NCI-H2081 treated with DMSO at 0.1 percent for 48 hours (cell line): ENCODE data around the gene TRMT44.
"Not testable (repeated sequence)": the region's sequence is repeated elsewhere in the genome, so short reads cannot be mapped to it uniquely, and the experiment has no call there.

Experiments used
- DNase-seq: peaks from one replicate; lab custom pipeline; 2025; lab: John Stamatoyannopoulos, UW

The TRMT44 gene

DNA sequence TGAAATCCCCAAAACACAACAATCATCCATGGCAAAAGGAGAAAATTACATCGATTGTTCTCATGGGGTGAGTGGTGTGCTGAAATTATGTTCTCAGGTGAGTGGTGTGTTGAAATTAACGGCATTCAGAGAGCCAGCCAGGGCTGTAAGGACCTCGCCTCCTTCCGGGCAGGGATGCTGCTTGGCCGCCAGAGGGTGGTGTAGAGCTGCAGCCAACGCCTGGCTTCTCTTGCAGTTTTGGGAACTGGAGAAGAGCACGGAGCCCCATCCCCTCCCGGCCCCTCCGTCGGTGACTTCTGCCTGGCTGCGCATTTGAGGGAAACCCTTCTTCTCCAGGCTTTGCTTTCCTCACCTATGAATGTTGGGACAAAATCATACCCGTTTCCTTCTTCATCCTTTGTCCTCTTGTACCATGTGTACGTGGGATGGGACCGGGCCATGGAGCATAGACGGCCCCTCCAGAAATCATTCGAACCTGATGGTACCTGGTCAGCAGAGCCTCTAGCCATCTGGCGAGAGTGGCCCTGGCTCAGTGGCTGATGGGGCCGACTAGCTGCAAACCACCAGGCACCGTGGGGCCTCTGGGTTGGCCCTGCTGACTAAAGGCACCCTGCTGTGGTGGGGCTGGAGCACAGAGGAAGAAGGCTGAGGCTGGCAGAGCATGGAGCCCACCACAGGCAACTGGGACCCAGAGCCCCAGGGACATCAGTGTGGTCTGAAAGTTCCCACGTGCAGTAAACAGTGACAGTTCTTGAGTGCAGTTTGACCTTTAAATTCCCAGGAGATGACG lies 28.4 kb downstream of the TRMT44 start:
- DNase-seq: no peak

DNA sequence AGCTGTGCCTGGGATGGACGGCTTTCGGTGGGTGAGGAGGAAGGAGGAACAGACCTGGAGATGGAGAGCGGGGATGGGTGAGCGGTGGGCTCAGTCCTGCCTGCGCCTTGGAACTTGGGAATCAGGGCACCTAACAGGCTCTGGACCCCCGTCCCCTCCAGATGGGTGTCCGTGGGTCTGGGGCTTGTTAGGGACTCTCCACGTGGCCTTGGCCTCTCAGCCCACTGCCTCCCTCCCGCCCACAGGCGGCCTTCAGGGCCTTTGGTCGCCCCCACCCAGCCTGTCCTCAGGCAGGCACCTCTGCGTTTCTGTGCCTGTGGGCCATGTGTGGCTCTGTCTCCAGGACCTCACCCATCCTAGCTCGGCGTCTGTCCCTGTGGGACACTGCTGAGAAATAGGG lies 29.0 kb downstream of the TRMT44 start:
- DNase-seq: no peak

DNA sequence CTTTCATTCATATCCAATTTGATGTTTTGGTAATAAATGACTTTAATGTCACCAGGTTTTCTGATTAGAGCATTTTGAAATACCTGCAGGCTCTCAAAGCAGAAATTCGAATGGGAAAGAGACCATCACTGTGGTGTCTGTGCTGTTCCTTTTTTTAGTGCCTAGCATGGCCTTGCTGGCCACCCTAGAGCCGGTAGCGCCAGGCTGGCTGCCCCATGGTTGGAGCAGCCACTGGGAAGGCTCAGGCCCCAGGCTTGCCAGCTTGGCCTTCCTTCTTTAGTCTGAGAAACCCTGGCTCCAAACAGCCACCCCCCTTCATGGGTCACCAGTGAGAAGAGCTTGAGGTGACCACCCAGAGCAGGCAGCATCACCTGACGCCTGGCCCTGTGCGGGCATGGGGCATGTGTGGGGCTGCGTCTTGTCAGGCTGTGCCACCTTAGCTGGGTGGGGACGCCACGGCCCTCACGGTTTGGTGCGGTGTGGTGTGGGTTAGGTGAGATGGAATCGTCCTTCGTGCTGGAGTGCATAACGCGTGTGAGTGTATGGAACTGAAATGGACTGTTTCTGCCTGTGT lies 30.0 kb downstream of the TRMT44 start:
- no peak for DNase-seq

DNA sequence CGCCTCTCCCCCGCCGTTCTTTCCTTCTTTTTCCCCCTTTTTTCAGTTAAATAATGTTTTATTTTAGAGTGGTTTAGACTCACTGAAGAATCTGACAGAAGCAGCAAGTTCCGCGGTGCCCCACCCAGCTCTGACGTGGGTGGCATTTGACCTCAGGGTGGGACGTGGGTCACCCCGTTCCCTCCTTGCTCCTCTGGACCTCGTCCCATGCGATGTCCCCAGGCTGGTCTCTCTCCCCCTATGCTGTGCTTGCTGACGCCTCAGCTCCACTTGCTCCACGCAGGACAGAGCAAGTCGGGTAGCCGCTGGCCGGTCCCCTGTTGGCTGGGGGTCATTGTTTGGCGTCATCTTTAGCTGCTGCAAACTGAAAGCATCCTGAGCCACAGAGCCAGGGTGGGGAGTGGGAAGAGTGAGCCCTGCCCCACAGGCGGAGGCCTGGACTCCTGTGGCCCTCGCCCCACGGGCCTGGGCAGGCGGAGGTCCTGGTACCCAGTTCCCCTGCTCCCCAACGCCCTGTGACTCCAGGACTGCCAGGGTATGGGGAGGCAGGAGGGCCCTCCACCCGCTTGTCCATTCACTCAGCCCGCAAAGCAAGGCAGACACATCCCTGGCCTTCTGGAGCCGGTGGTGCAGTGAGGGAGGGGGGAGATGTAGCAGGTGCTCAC lies 30.8 kb downstream of the TRMT44 start:
- no peak for DNase-seq

DNA sequence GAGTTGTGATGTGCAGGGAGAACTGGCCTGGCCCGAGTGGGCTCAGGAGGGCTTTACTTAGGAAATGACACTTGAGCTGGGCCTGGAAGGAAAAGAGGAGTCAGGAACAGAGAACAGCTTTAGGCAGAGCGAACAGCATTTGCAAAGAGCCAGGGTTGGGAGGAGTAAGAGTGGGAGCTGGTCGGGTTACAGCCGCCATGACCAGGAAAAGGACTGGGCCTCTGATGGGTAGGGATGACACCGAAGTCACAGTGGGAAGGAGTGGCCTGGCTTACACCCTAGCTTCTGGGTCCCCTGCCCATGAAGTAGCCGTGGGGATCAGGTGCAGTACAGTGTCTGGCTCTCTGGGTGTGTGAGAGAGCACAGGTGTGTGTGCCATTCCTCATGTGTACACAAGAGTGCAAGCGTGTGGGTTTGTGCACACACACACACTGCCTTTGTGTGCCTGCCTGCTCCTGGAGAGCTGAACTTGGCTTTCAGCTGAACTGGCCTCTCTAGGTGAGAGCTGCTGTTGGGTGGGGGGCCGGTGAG lies 31.6 kb downstream of the TRMT44 start:
- DNase-seq: no peak

DNA sequence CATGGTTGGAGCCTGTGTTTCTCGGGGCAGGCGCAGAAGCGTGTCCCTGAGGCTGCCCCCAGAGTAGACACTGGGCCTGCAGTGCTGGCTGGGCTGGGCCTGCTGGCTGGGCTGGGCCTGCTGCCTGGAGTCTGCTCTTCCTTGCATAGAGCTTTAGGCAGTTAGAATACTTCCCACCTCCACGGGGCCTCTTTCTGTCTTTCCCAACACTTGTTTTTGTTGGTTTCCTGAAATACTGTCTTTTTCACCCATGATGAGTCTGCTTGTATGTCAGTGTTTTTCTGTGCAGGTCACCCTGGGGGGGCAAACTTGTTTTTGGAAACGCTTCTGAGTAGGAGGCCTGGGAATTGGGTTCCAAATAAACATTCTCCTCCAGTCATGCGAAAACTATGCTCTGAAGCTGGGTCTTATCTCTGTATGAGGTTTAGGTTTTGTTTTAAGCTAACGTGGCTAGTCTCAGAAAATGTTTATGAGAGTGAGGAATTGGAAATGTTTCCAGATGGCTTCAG lies 32.2 kb downstream of the TRMT44 start:
- no peak for DNase-seq

DNA sequence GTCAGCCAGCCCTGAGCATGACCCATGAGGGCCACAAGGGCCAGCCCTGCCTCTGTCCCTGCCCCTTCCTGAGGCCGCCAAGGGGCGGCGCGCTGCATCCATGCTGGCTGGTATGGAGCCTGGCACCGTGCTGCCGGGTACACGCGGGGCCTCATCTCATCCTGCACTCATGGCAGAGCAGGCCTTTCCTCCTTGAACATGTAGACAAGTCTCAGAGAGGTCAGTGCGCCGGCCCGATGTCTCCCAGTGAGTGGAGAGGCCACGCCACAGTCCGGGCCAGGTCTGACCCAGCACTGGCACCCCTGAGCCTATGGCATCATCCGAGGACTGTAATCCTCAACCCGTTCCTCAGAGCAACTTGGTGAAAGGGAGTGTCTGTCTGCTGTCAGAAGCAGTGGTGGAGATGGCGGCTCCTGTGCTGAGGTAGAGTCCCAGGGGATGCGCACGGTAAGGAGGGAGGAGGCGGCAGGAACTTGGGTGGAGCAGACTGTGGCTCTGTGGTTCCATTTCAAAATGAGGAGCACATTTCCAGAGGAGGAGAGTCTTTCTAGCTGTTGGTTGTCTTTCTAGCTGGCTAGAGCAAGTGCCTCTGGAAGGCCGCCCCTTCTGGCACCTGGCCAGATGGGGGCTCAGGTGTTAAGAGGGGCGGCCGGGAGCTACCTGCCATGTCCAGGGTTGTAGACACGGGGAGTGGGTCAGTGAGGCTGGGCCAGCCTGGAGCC lies 32.8 kb downstream of the TRMT44 start:
- no peak for DNase-seq

DNA sequence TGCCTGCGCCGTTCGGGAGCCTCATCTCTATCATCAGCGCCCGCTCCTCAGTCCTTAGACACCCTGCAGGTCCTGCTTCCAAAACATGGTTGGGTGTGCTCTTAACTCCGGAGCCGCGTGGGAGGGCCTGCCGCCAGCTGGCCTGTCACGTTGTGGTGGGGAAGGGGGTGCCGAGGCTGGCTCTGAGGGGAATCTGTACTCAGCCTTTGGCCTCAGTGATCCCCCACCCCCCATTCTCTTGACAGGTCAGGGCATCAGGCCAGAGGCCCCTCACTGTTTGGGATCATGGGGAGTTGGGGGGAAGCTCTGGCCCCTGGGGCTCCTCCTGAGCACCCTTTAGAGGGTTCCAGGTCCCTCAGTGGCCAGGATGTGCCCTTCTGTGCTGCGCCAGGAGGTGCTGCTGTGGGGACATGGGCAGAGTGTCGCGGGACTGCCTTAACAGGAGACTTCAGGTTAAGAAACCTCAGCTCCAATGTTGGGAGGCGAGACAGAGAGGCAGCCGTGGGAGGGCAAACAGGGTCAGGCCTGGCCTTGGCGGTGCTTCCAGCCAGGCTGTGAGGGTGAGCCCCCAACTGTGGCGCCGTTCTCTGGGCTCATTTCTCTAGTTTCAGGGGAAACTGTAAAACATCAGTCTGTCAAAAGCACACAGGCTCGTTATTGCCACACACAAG lies 33.5 kb downstream of the TRMT44 start:
- no peak for DNase-seq

DNA sequence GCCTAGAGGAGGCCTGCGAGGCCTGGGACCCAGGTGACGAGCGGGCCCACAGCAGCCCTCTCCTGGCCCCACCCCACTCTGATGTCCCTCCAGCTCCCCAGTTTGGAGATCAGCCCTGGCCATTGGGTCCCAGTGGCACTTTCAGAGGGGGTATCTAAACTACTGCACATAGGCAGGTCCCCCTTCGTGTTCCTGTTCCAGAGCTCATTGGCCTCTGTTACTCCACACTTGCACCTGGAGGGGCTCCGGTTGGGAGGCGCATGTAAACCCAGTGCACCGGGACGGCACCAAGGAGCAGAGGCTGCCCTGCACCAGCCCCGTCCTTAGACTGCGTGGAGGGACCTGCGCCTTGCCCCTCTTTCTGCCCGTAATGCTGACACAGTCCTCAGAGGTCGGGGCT lies 34.3 kb downstream of the TRMT44 start:
- no peak for DNase-seq

DNA sequence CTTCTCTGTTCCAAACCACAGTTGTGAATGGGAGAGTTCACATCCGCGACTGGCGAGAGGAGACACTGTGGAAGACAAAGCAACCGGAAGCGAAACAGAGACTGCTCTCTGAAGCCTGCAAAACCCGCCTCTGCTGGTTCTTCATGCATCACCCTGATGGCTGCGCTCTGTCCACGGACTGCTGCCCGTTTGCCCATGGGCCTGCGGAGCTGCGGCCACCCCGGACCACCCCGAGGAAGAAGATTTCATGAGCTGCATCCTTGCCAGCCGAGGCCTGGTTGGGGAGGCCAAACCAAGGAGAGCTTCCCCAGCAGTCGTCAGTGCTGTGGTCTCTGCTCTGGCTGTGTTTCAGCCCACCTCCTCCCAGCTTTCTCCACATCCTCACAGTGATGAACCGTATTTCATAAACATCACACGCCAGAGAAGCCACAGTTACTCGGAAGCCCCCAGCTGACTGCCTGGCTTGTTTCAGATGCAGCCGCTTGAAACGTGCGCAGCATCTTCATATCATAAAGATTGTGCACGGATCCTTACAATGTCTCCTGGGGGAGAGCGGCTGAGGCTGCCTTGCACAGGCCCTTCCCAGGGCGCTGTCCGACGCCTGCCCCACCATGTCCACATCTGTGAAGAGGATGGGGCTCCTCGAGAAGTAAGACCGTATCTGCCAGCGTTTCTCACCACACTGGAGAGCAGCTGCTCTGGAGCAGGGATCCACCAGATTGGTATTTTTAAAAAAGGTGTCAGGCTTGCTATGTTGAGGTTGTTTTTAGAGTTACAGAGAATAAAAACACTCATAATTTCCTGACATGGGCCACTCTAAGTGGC lies 35.4 kb downstream of the TRMT44 start:
- no peak for DNase-seq

DNA sequence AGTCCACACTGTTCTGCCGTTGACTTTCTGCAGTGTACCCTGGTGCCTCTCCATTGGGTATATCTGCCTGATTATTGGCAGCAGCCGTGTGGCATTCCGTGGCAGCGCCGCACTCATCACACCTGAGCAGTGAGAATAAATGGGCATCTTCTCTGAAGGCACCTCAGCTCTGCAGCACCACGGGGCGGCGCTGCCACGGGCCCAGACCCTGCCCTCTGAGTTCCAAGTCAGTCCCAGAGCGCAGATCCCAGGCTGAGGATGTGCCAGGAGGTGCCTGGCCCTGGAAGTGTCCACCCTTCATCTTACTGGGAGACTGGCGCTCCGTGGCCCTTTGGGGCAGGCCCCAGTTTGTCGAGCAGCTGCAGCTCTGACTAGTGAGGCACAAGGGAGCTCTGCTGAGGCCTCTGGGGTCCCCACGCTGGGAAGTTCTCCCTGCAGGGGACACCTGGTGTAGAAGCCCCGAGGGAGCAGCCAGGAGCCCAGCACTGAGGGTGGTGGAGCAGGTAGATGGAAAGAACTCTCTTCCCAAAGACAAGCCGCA lies 36.6 kb downstream of the TRMT44 start:
- DNase-seq: no peak

DNA sequence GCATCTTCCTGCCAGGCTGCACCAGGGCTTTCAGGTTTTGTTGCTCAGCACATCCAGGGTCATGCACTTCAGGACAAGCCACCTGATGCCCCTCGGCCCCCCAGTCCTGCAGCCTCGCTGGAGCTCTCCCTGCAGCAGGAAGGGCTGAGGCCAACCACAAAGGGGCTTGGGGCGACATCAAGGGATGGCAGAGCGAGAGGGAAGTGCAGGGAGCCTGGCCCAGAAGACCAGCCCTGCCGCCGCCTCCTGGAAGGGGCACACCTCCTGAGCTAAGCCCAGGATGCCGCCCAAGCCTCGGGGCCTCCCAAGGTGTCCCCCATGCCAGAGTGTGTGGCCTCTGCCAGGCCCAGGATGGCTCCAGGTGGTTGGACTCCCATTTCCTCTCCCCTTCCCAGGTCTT lies 37.1 kb downstream of the TRMT44 start:
- no peak for DNase-seq

DNA sequence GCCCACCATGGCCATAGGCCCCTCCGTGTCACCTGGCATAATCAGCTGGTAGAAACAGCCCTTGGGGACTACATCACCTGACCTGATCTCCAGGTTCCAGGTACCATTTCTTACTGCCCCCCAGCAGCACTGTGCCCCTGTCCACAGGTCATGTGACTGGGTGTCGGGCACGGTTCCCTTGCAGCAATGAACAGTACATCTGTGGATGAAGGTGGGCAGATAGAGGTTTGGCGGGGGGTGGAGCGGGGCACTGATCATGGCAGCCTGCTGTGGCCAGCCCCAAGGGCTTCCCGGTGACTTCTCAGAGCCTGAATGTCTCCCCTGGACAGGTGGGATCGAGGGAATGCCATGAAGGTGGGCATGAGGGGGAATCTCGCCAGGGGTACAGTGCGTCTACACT lies 37.8 kb downstream of the TRMT44 start:
- no peak for DNase-seq

DNA sequence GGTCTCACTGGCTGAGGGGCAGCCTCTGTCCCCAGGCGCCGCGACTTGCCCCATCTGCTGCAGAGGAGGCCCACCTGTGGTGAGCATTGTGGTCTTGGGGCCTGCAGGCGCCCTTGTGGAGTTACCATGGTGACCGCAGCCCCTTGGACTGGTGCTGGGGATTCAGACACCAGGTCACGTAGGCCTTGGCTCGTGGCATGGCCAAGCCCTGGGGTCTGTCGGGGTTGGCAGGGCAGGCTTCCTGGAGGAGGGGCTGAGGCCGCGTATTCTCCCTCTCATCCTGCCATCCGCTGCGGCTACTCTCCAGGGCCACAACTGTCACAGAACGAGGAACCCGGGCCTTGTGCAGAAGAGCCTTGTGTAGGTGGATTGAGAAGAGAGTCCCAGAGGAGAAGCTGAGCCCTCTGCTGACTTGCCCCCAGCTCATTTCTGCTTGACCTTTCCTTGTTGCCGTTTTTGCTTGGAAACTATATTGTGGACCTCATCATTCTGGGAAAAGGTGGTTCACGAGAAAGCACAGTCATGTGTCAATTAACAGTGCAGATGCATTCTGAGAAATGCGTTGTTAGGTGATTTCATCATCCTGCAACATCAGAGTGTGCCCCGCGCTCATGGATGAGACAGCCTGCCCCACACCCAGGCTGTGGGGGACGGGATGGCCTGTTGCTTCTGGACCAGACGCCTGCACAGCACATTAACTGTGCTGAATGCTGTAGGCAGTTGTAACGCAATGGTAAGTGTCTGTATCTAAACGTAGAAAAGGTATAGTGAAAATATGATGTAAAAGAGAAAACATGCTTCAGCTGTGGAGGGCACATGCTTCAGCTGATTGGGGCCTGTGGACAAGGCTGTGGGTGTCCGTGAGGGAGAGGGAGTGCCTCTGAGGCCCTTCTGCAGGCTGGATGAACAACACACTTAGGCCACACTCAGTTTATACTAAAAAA lies 38.5 kb downstream of the TRMT44 start:
- no peak for DNase-seq

DNA sequence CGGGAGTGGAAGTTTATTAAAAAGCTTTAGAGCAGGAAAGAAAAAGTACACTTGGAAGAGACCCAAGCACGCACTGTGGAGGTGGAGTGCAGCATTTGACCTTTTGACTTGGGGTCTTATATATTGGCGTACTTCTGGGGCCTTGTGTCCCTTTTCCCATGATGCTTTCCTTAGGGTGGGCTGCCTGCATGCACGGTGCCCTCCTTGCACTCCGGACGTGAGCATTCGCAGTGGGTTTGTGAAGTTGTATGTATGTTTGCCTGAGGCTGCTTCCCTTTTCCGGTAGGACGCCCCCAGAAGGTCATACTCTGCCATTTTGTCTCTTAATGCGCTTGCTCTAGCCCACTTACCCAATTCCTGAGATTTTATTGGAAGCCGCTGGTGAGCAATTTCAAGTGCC lies 39.6 kb downstream of the TRMT44 start:
- no peak for DNase-seq

DNA sequence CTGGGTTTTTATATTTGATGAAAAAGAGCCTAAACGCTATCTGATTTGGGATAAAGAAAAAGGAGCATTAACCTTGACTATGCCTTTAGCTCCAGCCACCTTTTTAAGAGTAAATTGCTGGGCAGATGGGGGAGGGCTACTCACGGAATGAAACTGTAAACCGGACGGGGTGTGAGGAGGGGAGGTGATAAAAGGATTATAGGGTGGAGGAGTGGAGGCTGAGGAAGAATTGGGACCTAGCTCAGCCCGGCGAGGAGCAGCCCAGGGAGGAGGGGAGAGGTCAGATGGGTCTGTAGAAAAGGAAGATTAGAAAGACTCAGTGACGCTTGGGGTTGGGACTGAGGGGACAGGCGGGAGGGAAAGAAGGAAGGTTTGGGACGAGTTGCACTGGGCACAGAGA lies 46.1 kb downstream of the TRMT44 start:
- DNase-seq: not testable (repeated sequence)

DNA sequence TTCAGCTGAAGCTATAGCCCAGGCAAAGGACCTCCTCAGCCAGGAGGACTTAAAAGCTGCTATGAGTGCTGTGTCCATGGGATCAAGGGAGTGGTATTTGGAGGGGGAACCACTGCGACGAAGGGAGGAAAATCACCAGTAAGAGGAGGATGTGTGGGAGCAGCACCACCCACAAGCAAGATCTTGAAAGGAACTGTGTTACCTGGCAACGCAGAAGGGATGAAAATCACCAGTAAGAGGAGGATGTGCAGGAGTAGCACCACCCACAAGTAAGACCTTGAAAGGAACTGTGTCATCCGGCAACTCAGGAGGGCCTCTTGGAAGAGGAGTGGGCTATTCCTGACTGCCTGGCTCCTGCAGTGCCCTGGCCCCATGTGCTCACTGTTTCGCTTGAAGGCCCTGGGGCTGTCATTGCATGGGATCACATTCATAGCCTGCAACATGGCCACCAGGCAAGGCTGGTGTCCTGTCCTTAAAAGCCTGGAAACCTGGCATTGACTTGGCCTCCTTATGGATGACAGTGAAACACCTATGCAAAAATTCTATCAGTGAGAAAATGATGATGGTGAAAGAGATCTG lies 48.3 kb downstream of the TRMT44 start:
- DNase-seq: no peak

DNA sequence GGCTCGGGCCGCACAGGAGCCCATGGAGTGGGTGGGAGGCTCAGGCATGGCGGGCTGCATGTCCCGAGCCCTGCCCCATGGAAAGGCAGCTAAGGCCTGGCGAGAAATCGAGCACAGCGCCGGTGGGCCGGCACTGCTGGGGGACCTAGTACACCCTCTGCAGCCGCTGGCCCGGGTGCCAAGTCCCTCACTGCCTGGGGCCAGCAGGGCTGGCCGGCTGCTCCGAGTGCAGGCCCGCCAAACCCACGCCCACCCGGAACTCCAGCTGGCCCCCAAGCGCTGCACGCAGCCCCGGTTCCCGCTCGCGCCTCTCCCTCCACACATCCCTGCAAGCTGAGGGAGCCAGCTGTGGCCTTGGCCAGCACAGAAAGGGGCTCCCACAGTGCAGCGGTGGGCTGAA lies 50.9 kb downstream of the TRMT44 start:
- DNase-seq: not testable (repeated sequence)

DNA sequence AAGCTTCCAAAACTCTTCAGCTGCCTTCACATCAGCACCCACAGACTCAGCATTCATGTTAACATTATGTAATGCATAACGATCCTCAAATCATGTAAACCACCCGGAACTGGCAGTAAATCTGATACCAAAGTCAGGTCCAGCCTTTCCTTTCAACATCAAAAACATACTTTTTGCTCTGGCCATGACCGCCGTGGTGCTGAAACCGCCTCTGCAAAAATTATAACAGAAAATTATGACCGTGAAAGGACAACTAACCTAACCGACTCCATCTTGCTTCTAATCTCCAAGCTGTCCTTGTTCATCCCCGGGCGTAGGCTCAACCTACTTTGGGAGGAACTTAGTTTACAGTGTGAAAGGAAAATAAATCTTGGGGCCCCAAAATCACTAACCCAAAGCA lies 51.6 kb downstream of the TRMT44 start:
- DNase-seq: no peak
